Mesenchymal stem cell (in vitro differentiated cells and primary cell): ENCODE results near the gene UBR3.

Experiments used
- DNase-seq: peaks from one replicate; pipeline ENCODE4 v3.0.0-alpha.2; 2013
- H2AFZ ChIP-seq: one replicate; pipeline ENCODE4 v1.6.1; 2013; ENCODE audit warnings: low read depth, mild to moderate bottlenecking, control low read depth, inconsistent platforms, low read length, moderate library complexity
- H2AK5ac ChIP-seq: 2 replicates; pipeline ENCODE4 v1.6.1; 2013; ENCODE audit warnings: low read length, moderate library complexity, mild to moderate bottlenecking, inconsistent platforms; ENCODE audit not compliant: severe bottlenecking
- H2BK120ac ChIP-seq: one replicate; pipeline ENCODE4 v1.6.1; 2013; ENCODE audit warnings: low read depth, mild to moderate bottlenecking, inconsistent platforms, low read length, moderate library complexity
- H2BK12ac ChIP-seq, 2 experiments: one replicate each; pipeline ENCODE4 v1.6.1; 2013; ENCODE audit warnings: inconsistent platforms in 2 of 2, low read length in 2 of 2, mild to moderate bottlenecking in 2 of 2, moderate library complexity in 2 of 2, control low read depth in 1 of 2
- H2BK15ac ChIP-seq: one replicate; pipeline ENCODE4 v1.6.1; 2013; ENCODE audit warnings: mild to moderate bottlenecking, low read depth, inconsistent platforms; ENCODE audit not compliant: poor library complexity, severe bottlenecking
- H2BK5ac ChIP-seq: 2 replicates; pipeline ENCODE4 v1.6.1; 2013; ENCODE audit warnings: low read depth, mild to moderate bottlenecking, low read length, control low read depth, inconsistent platforms; ENCODE audit not compliant: poor library complexity, severe bottlenecking
- H3K14ac ChIP-seq, 2 experiments: one replicate each; pipeline ENCODE4 v1.6.1; 2013; ENCODE audit warnings: inconsistent platforms in 2 of 2, low read length in 2 of 2, control low read depth in 1 of 2, mild to moderate bottlenecking in 1 of 2, moderate library complexity in 1 of 2
- H3K18ac ChIP-seq, 2 experiments: one replicate each; pipeline ENCODE4 v1.6.1; 2013; ENCODE audit warnings: inconsistent platforms in 2 of 2, low read length in 2 of 2, control low read depth in 1 of 2, low read depth in 1 of 2, mild to moderate bottlenecking in 1 of 2
- H3K23ac ChIP-seq, 2 experiments: one replicate each; pipeline ENCODE4 v1.6.1; 2013; ENCODE audit warnings: inconsistent platforms in 2 of 2, low read length in 2 of 2, mild to moderate bottlenecking in 2 of 2, moderate library complexity in 2 of 2, control low read depth in 1 of 2
- H3K27ac ChIP-seq: 2 replicates; pipeline ENCODE4 v1.5.1; 2013; ENCODE audit warnings: mild to moderate bottlenecking, moderate library complexity, low read length, control low read depth, inconsistent platforms; ENCODE audit not compliant: poor library complexity, severe bottlenecking
- H3K27me3 ChIP-seq, 2 experiments: 2 replicates each; pipeline versions ENCODE4 v1.6.1 to v1.7.0; 2013; ENCODE audit warnings: low read length in 2 of 2, mild to moderate bottlenecking in 2 of 2, moderate library complexity in 2 of 2, control low read depth in 1 of 2, inconsistent platforms in 1 of 2; ENCODE audit not compliant: control insufficient read depth in 1 of 2, insufficient read depth in 1 of 2
- H3K36me3 ChIP-seq, 2 experiments: 2 replicates each; pipeline versions ENCODE4 v1.6.1 to v1.7.0; 2013; ENCODE audit warnings: low read length in 2 of 2, control low read depth in 1 of 2, inconsistent platforms in 1 of 2, low read depth in 1 of 2, mild to moderate bottlenecking in 1 of 2; ENCODE audit not compliant: insufficient read depth in 2 of 2, control insufficient read depth in 1 of 2
- H3K4ac ChIP-seq, 2 experiments: one replicate each; pipeline ENCODE4 v1.6.1; 2013; ENCODE audit warnings: inconsistent platforms in 2 of 2, low read length in 2 of 2, mild to moderate bottlenecking in 2 of 2, moderate library complexity in 2 of 2, control low read depth in 1 of 2, low read depth in 1 of 2
- H3K4me1 ChIP-seq: 2 replicates; pipeline ENCODE4 v1.6.1; 2013; ENCODE audit warnings: low read depth, low read length, control low read depth; ENCODE audit not compliant: control insufficient read depth, insufficient read depth
- H3K4me2 ChIP-seq: 2 replicates; pipeline ENCODE4 v1.6.1; 2013; ENCODE audit warnings: low read length, mild to moderate bottlenecking, inconsistent platforms; ENCODE audit not compliant: poor library complexity, severe bottlenecking
- H3K4me3 ChIP-seq, 2 experiments: 2 replicates each; pipeline versions ENCODE4 v1.5.1 to v1.7.0; 2013; ENCODE audit warnings: low read length in 2 of 2, mild to moderate bottlenecking in 2 of 2, control low read depth in 1 of 2, low read depth in 1 of 2; ENCODE audit not compliant: insufficient read depth in 1 of 2
- H3K79me1 ChIP-seq: replicated peaks from 2 replicates; pipeline ENCODE4 v1.6.1; 2013; ENCODE audit warnings: mild to moderate bottlenecking, control low read depth, low read length, inconsistent platforms; ENCODE audit not compliant: poor library complexity, severe bottlenecking
- H3K9ac ChIP-seq: 2 replicates; pipeline ENCODE4 v1.7.0; 2013; ENCODE audit warnings: mild to moderate bottlenecking, low read length, moderate library complexity
- H3K9me3 ChIP-seq: 2 replicates; pipeline ENCODE4 v1.7.0; 2013; ENCODE audit warnings: mild to moderate bottlenecking, low read length; ENCODE audit not compliant: control insufficient read depth
- H4K8ac ChIP-seq: one replicate; pipeline ENCODE4 v1.6.1; 2013; ENCODE audit warnings: inconsistent platforms, mild to moderate bottlenecking, low read length, moderate library complexity
- H4K91ac ChIP-seq: one replicate; pipeline ENCODE4 v1.6.1; 2013; ENCODE audit warnings: mild to moderate bottlenecking, low read length, inconsistent platforms
- WGBS: methylation state at CpG from one replicate; pipeline ENCODE4 v1.1.7; 2013; ENCODE audit warnings: mixed read lengths; 5-methylcytosine and 5-hydroxymethylcytosine counted together

The UBR3 gene

GRCh38 chr2:170088776-170089175 lies 261.5 kb downstream of the UBR3 start:
- H3K18ac ChIP-seq: no peak overlapping the region
- no peak overlapping the region for H3K9ac ChIP-seq
- H3K23ac ChIP-seq: no peak overlapping the region
- no peak for DNase-seq
- H3K4me1 ChIP-seq: no peaks in the 10 kb centered on the region
- H3K36me3 ChIP-seq: peaks cover 0 to 7% of the 10 kb centered on the region in 2 experiments
- no peak overlapping the region for H3K4me2 ChIP-seq
- H3K9me3 ChIP-seq: no peaks in the 10 kb centered on the region
- no peak overlapping the region for H2BK5ac ChIP-seq
- H3K79me1 ChIP-seq: no peaks in the 10 kb centered on the region
- H2AK5ac ChIP-seq: no peak overlapping the region
- H2AFZ ChIP-seq: no peak overlapping the region
- no peak overlapping the region for H3K4me3 ChIP-seq
- no peak overlapping the region for H2BK12ac ChIP-seq
- H3K14ac ChIP-seq: no peak overlapping the region
- H3K27me3 ChIP-seq: no peaks in the 10 kb centered on the region
- H2BK120ac ChIP-seq: no peak overlapping the region
- no peak overlapping the region for H4K91ac ChIP-seq
- H2BK15ac ChIP-seq: no peak overlapping the region
- H4K8ac ChIP-seq: no peak overlapping the region
- H3K27ac ChIP-seq: no peak overlapping the region
- WGBS: 93% methylated on average over 4 of the region's 5 CpGs
- H3K4ac ChIP-seq: no peak overlapping the region

- no peak overlapping the region for H3K4ac ChIP-seq
- no peak overlapping the region for H2AFZ ChIP-seq
- H3K4me1 ChIP-seq: no peaks in the 10 kb centered on the region
- H3K18ac ChIP-seq: no peak overlapping the region
- H4K91ac ChIP-seq: no peak overlapping the region
- H4K8ac ChIP-seq: no peak overlapping the region
- H3K79me1 ChIP-seq: no peaks in the 10 kb centered on the region
- no peak overlapping the region for H2BK15ac ChIP-seq
- no peaks in the 10 kb centered on the region for H3K36me3 ChIP-seq
- DNase-seq: no peak
- H3K27me3 ChIP-seq: no peaks in the 10 kb centered on the region
- H2BK120ac ChIP-seq: no peak overlapping the region
- H3K23ac ChIP-seq: no peak overlapping the region
- no peak overlapping the region for H3K9ac ChIP-seq
- H2BK12ac ChIP-seq: no peak overlapping the region
- H2AK5ac ChIP-seq: no peak overlapping the region
- H2BK5ac ChIP-seq: no peak overlapping the region
- H3K14ac ChIP-seq: no peak overlapping the region
- no peak overlapping the region for H3K4me2 ChIP-seq
- H3K9me3 ChIP-seq: no peaks in the 10 kb centered on the region
- no peak overlapping the region for H3K27ac ChIP-seq
- H3K4me3 ChIP-seq: no peak overlapping the region
Measured at GRCh38 chr2:170090229-170090628, 263.0 kb downstream of the UBR3 start.

- no peak overlapping the region for H3K9ac ChIP-seq
Measured at GRCh38 chr2:170091436-170091835, 264.2 kb downstream of the UBR3 start.

GRCh38 chr2:170092436-170093060 lies 265.3 kb downstream of the UBR3 start:
- 94% methylated on average over 3 of the region's 4 CpGs for WGBS
- no peak overlapping the region for H3K18ac ChIP-seq
- DNase-seq: peak; percentile 13

More at GRCh38 chr2:170091436-170091835, 264.2 kb downstream of the UBR3 start:
- Histone ChIP-seq H3K23ac (no peak overlapping the region), H2BK120ac (no peak overlapping the region), H3K9me3 (no peaks in the 10 kb centered on the region), H3K79me1 (no peaks in the 10 kb centered on the region), H3K36me3 (no peaks in the 10 kb centered on the region), H3K27ac (no peak overlapping the region), H2BK5ac (no peak overlapping the region), H2BK12ac (no peak overlapping the region), H3K27me3 (no peaks in the 10 kb centered on the region), H3K14ac (no peak overlapping the region), H4K8ac (no peak overlapping the region), H3K4me3 (no peak overlapping the region), H3K4ac (no peak overlapping the region), H4K91ac (no peak overlapping the region), H3K4me2 (no peak overlapping the region), H2AFZ (no peak overlapping the region), H3K4me1 (no peaks in the 10 kb centered on the region), H2BK15ac (no peak overlapping the region), H3K18ac (no peak overlapping the region), H2AK5ac (no peak overlapping the region)
- DNase-seq: no peak
- WGBS: 88% methylated on average over 3 of the region's 3 CpGs

More at GRCh38 chr2:170092436-170093060, 265.3 kb downstream of the UBR3 start:
- no peak overlapping the region for H2BK12ac ChIP-seq
- H3K9ac ChIP-seq: no peak overlapping the region
- no peak overlapping the region for H3K4me3 ChIP-seq
- no peak overlapping the region for H3K14ac ChIP-seq
- no peaks in the 10 kb centered on the region for H3K36me3 ChIP-seq
- no peak overlapping the region for H2AFZ ChIP-seq
- no peaks in the 10 kb centered on the region for H3K27me3 ChIP-seq
- no peak overlapping the region for H3K27ac ChIP-seq
- H3K4me2 ChIP-seq: no peak overlapping the region
- H3K23ac ChIP-seq: no peak overlapping the region
- H2BK120ac ChIP-seq: no peak overlapping the region
- no peak overlapping the region for H4K91ac ChIP-seq
- no peaks in the 10 kb centered on the region for H3K9me3 ChIP-seq
- no peak overlapping the region for H3K4ac ChIP-seq
- no peaks in the 10 kb centered on the region for H3K4me1 ChIP-seq
- no peak overlapping the region for H2AK5ac ChIP-seq
- no peak overlapping the region for H2BK15ac ChIP-seq
- H3K79me1 ChIP-seq: no peaks in the 10 kb centered on the region
- H4K8ac ChIP-seq: no peak overlapping the region
- no peak overlapping the region for H2BK5ac ChIP-seq
